ENCODE data around the gene EIF4A3.
A peak's percentile ranks its signal among the peaks of the same experiment; 100 is the strongest.
"Not testable (repeated sequence)": the region's sequence is repeated elsewhere in the genome, so short reads cannot be mapped to it uniquely, and the experiment has no call there.

EIF4A3 gene

GRCh38 chr17:80173126-80173525, 26.2 kb upstream of the EIF4A3 start:
- no peak for FAIRE-seq
- no peak for DNase-seq (ENCODE audit: low spot score)

GRCh38 chr17:80171681-80172080, 24.8 kb upstream of the EIF4A3 start:
- no peak for DNase-seq (ENCODE audit: low spot score)
- no peak for FAIRE-seq

GRCh38 chr17:80169784-80170500, 23.0 kb upstream of the EIF4A3 start, which contains the start of gene CARD14:
CARD14 (plus strand) TSS chr17:80170030; CDS start chr17:80181439, 11,409 bp downstream.
- DNase-seq (ENCODE audit: low spot score) (no peak), FAIRE-seq (peak; percentile 75)

- FAIRE-seq: no peak
- no peak for DNase-seq (ENCODE audit: low spot score)
Observed at GRCh38 chr17:80169107-80169506, 22.2 kb upstream of the EIF4A3 start.

- DNase-seq (ENCODE audit: low spot score): no peak
- FAIRE-seq: no peak
Observed at GRCh38 chr17:80168371-80168770, 21.4 kb upstream of the EIF4A3 start.

GRCh38 chr17:80166446-80166845, 19.5 kb upstream of the EIF4A3 start:
- no peak for DNase-seq (ENCODE audit: low spot score)
- no peak for FAIRE-seq

GRCh38 chr17:80164185-80164584, 17.3 kb upstream of the EIF4A3 start:
- no peak for DNase-seq (ENCODE audit: low spot score)
- FAIRE-seq: no peak

- DNase-seq (ENCODE audit: low spot score) (no peak), FAIRE-seq (no peak)
Observed at GRCh38 chr17:80163336-80163735, 16.4 kb upstream of the EIF4A3 start.

- DNase-seq (ENCODE audit: low spot score): no peak
- peak; percentile 32 for FAIRE-seq
Observed at GRCh38 chr17:80160536-80160935, 13.6 kb upstream of the EIF4A3 start.

GRCh38 chr17:80158846-80159245, 11.9 kb upstream of the EIF4A3 start:
- DNase-seq (ENCODE audit: low spot score): no peak
- no peak for FAIRE-seq

GRCh38 chr17:80155600-80155999, 8.7 kb upstream of the EIF4A3 start:
- FAIRE-seq; DNase-seq (ENCODE audit: low spot score): not testable (repeated sequence)

- FAIRE-seq (no peak), DNase-seq (ENCODE audit: low spot score) (no peak)
Observed at GRCh38 chr17:80154166-80154565, 7.2 kb upstream of the EIF4A3 start.

GRCh38 chr17:80153004-80153403, 6.1 kb upstream of the EIF4A3 start:
- DNase-seq (ENCODE audit: low spot score) (no peak), FAIRE-seq (no peak)

GRCh38 chr17:80152081-80152702, 5.3 kb upstream of the EIF4A3 start:
- FAIRE-seq (no peak), DNase-seq (ENCODE audit: low spot score) (no peak)

- FAIRE-seq: no peak
- DNase-seq (ENCODE audit: low spot score): no peak
Observed at GRCh38 chr17:80151333-80151732, 4.4 kb upstream of the EIF4A3 start.

- peak; percentile 37 for DNase-seq (ENCODE audit: low spot score)
- FAIRE-seq: no peak
Observed at GRCh38 chr17:80146121-80147034, 550 bp downstream of the EIF4A3 start.

- DNase-seq (ENCODE audit: low spot score) (no peak), FAIRE-seq (no peak)
Observed at GRCh38 chr17:80145076-80146075, 1.6 kb downstream of the EIF4A3 start.

- FAIRE-seq: no peak
- no peak for DNase-seq (ENCODE audit: low spot score)
Observed at GRCh38 chr17:80142929-80143328, 4.0 kb downstream of the EIF4A3 start.

- DNase-seq (ENCODE audit: low spot score) (no peak), FAIRE-seq (no peak)
Observed at GRCh38 chr17:80141463-80142165, 5.3 kb downstream of the EIF4A3 start.

- FAIRE-seq (no peak), DNase-seq (ENCODE audit: low spot score) (no peak)
Observed at GRCh38 chr17:80138856-80139426, 8.0 kb downstream of the EIF4A3 start.
